H9 (cell line): ENCODE measurements around the gene XPC. TPM values are rescaled to one million over a fixed set of nuclear protein-coding genes. Genes with fewer than 3 reads are reported as not detected.

Source experiments
- DNase-seq: peaks from one replicate; pipeline ENCODE4 v3.0.0-alpha.2; 2017
- H2AFZ ChIP-seq: one replicate; pipeline ENCODE4 v1.6.1; 2013; ENCODE audit warnings: mild to moderate bottlenecking, low read length, control low read depth, moderate library complexity
- H2AK5ac ChIP-seq: 2 replicates; pipeline ENCODE4 v1.6.1; 2013; ENCODE audit warnings: low read length, control low read depth, mixed read lengths; ENCODE audit not compliant: insufficient read length
- H2BK120ac ChIP-seq: one replicate; pipeline ENCODE4 v1.6.1; 2013; ENCODE audit warnings: low read depth, mild to moderate bottlenecking, low read length, control low read depth, inconsistent platforms; ENCODE audit not compliant: poor library complexity, severe bottlenecking
- H2BK12ac ChIP-seq: 2 replicates; pipeline ENCODE4 v1.6.1; 2013; ENCODE audit warnings: low read length, control low read depth, mixed read lengths, low read depth; ENCODE audit not compliant: insufficient read length
- H2BK15ac ChIP-seq: 2 replicates; pipeline ENCODE4 v1.6.1; 2013; ENCODE audit warnings: low read depth, low read length, control low read depth
- H2BK20ac ChIP-seq: one replicate; pipeline ENCODE4 v1.6.1; 2013; ENCODE audit warnings: low read depth, mild to moderate bottlenecking, low read length, control low read depth, inconsistent platforms; ENCODE audit not compliant: poor library complexity, severe bottlenecking
- H2BK5ac ChIP-seq: 2 replicates; pipeline ENCODE4 v1.6.1; 2013; ENCODE audit warnings: low read length, control low read depth, mixed read lengths; ENCODE audit not compliant: insufficient read length
- H3K14ac ChIP-seq: 2 replicates; pipeline ENCODE4 v1.6.1; 2013; ENCODE audit warnings: low read length, control low read depth; ENCODE audit not compliant: insufficient read depth
- H3K18ac ChIP-seq: 2 replicates; pipeline ENCODE4 v1.6.1; 2013; ENCODE audit warnings: low read depth, mild to moderate bottlenecking, mixed read lengths, low read length, control low read depth; ENCODE audit not compliant: insufficient read length
- H3K23ac ChIP-seq: 2 replicates; pipeline ENCODE4 v1.6.1; 2013; ENCODE audit warnings: low read length, control low read depth, mixed read lengths, low read depth; ENCODE audit not compliant: insufficient read length
- H3K23me2 ChIP-seq: 2 replicates; pipeline ENCODE4 v1.6.1; 2013; ENCODE audit warnings: low read depth, mild to moderate bottlenecking, mixed read lengths, low read length, control low read depth; ENCODE audit not compliant: insufficient read length, poor library complexity, severe bottlenecking
- H3K27ac ChIP-seq: 2 replicates; pipeline ENCODE4 v1.5.1; 2013; ENCODE audit warnings: low read length, control low read depth, mixed read lengths, low read depth; ENCODE audit not compliant: insufficient read length
- H3K27me3 ChIP-seq: 2 replicates; pipeline ENCODE4 v1.6.1; 2013; ENCODE audit warnings: low read length, control low read depth, inconsistent platforms; ENCODE audit not compliant: insufficient read depth
- H3K4ac ChIP-seq: 2 replicates; pipeline ENCODE4 v1.6.1; 2013; ENCODE audit warnings: low read depth, mild to moderate bottlenecking, control low read depth, inconsistent platforms, low read length, moderate library complexity
- H3K4me1 ChIP-seq: 2 replicates; pipeline ENCODE4 v1.6.1; 2013; ENCODE audit warnings: low read length, control low read depth, inconsistent platforms; ENCODE audit not compliant: insufficient read depth
- H3K4me2 ChIP-seq: 2 replicates; pipeline ENCODE4 v1.6.1; 2013; ENCODE audit warnings: low read length, control low read depth, mixed read lengths; ENCODE audit not compliant: insufficient read length, insufficient read depth
- H3K56ac ChIP-seq: 2 replicates; pipeline ENCODE4 v1.6.1; 2013; ENCODE audit warnings: low read depth, mild to moderate bottlenecking, mixed read lengths, low read length, control low read depth; ENCODE audit not compliant: insufficient read length
- H3K79me1 ChIP-seq: 2 replicates; pipeline ENCODE4 v1.6.1; 2013; ENCODE audit warnings: low read depth, mild to moderate bottlenecking, moderate library complexity, low read length, control low read depth, inconsistent platforms; ENCODE audit not compliant: insufficient read depth, poor library complexity, severe bottlenecking
- H3K79me2 ChIP-seq: 2 replicates; pipeline ENCODE4 v1.6.1; 2013; ENCODE audit warnings: low read length, control low read depth, inconsistent platforms; ENCODE audit not compliant: insufficient read depth
- H3K9ac ChIP-seq: 2 replicates; pipeline ENCODE4 v1.6.1; 2013; ENCODE audit warnings: low read length, control low read depth, mixed read lengths; ENCODE audit not compliant: insufficient read length; ENCODE audit errors: extremely low read depth
- H3K9me3 ChIP-seq: one replicate; pipeline ENCODE4 v1.6.1; 2013; ENCODE audit warnings: low read depth, low read length, inconsistent platforms; ENCODE audit not compliant: control insufficient read depth
- H3T11ph ChIP-seq: one replicate; pipeline ENCODE4 v1.6.1; 2013; ENCODE audit warnings: mild to moderate bottlenecking, low read length, control low read depth, inconsistent platforms
- H4K20me1 ChIP-seq: one replicate; pipeline ENCODE4 v1.6.1; 2013; ENCODE audit not compliant: control insufficient read depth, insufficient read length, insufficient read depth
- H4K5ac ChIP-seq: 2 replicates; pipeline ENCODE4 v1.6.1; 2013; ENCODE audit warnings: low read depth, mild to moderate bottlenecking, mixed read lengths, low read length, control low read depth; ENCODE audit not compliant: insufficient read length
- H4K8ac ChIP-seq: replicated peaks from 2 replicates; pipeline ENCODE4 v1.6.1; 2013; ENCODE audit warnings: low read length, control low read depth, mixed read lengths, low read depth; ENCODE audit not compliant: insufficient read length
- H4K91ac ChIP-seq: 2 replicates; pipeline ENCODE4 v1.6.1; 2013; ENCODE audit warnings: low read depth, mild to moderate bottlenecking, moderate library complexity, mixed read lengths, low read length, control low read depth; ENCODE audit not compliant: insufficient read length
- H3K27ac Mint-ChIP-seq, 3 experiments: 2 replicates in 2 of 3; 3 replicates in 1 of 3; pipeline ENCODE4 v1.8.0; 2020 to 2021; ENCODE audit warnings: mixed read lengths in 3 of 3, mild to moderate bottlenecking in 1 of 3, moderate library complexity in 1 of 3
- H3K27me3 Mint-ChIP-seq: 2 replicates; pipeline ENCODE4 v1.8.0; 2021; ENCODE audit warnings: low read depth, mild to moderate bottlenecking, moderate library complexity, mixed read lengths
- H3K36me3 Mint-ChIP-seq, 3 experiments: 2 replicates in 2 of 3; 3 replicates in 1 of 3; pipeline ENCODE4 v1.8.0; 2020 to 2021; ENCODE audit warnings: low read depth in 3 of 3, mixed read lengths in 3 of 3; ENCODE audit not compliant: insufficient read depth in 1 of 3
- H3K4me1 Mint-ChIP-seq, 2 experiments: 2 replicates each; pipeline ENCODE4 v1.8.0; 2020; ENCODE audit warnings: mixed read lengths in 2 of 2
- H3K4me3 Mint-ChIP-seq, 2 experiments: 2 replicates in 1 of 2; 3 replicates in 1 of 2; pipeline ENCODE4 v1.8.0; 2020 to 2021; ENCODE audit warnings: mild to moderate bottlenecking in 2 of 2, mixed read lengths in 2 of 2, moderate library complexity in 1 of 2
- H3K9me3 Mint-ChIP-seq, 2 experiments: 2 replicates in 1 of 2; 3 replicates in 1 of 2; pipeline ENCODE4 v1.8.0; 2020; ENCODE audit warnings: mild to moderate bottlenecking in 2 of 2, mixed read lengths in 2 of 2, moderate library complexity in 1 of 2
- CTCF ChIP-seq: fragments of 200-600 bp; sonication (generic); conservative IDR thresholded peaks from 3 replicates; pipeline ENCODE4 v1.8.0; 2021; ENCODE audit warnings: antibody characterized with exemption, mild to moderate bottlenecking
- WGBS: extraction: QIAGEN DNeasy Blood & Tissue Kit; methylation state at CpG from one replicate; pipeline ENCODE4 v1.1.7; 2013; ENCODE audit warnings: missing lambda C conversion rate, low lambda C conversion rate, mixed read lengths; ENCODE audit not compliant: insufficient read length; ENCODE audit errors: extremely low coverage; 5-methylcytosine and 5-hydroxymethylcytosine counted together
- total RNA-seq: library from RNA; stranded (reverse); gene quantifications from 2 replicates; pipeline ENCODE4 v1.2.1, GENCODE V29; 2021

Gene XPC
- total RNA-seq, 1 experiment from 2014 or later: 30.3 TPM

GRCh38 chr3:14213066-14213774 is 34.8 kb upstream of the XPC start:
- Histone ChIP-seq H2BK15ac (no peak overlapping the region), H3K14ac (no peak overlapping the region), H3K4me1 (no peaks in the 10 kb centered on the region; the same call in 1 of the 2 replicates), H3K79me1 (no peaks in the 10 kb centered on the region), H3K27me3 (no peaks in the 10 kb centered on the region), H3K18ac (no peak overlapping the region), H3K79me2 (no peaks in the 10 kb centered on the region), H4K91ac (no peak overlapping the region), H2BK120ac (no peak overlapping the region), H2AFZ (no peak overlapping the region), H3K9ac (no peak overlapping the region), H4K20me1 (no peaks in the 10 kb centered on the region), H3K27ac (no peak overlapping the region), H2BK20ac (no peak overlapping the region), H3K4ac (no peak overlapping the region), H2BK5ac (no peak overlapping the region), H3T11ph (no peak overlapping the region), H3K9me3 (no peaks in the 10 kb centered on the region), H3K23ac (no peak overlapping the region), H2AK5ac (no peak overlapping the region), H2BK12ac (no peak overlapping the region), H4K8ac (no peak overlapping the region), H3K56ac (no peak overlapping the region), H4K5ac (no peak overlapping the region), H3K23me2 (peaks cover 4% of the 10 kb centered on the region), H3K4me2 (no peak overlapping the region)
- Mint-ChIP-seq H3K4me3 (no peak overlapping the region), H3K9me3 (peaks cover 2 to 3% of the 10 kb centered on the region in 2 experiments; a peak in 3 of 5 replicates), H3K27ac (no peak overlapping the region), H3K36me3 (no peaks in the 10 kb centered on the region; a peak in 1 of 7 replicates), H3K4me1 (peaks cover 9 to 10% of the 10 kb centered on the region in 2 experiments; a peak in 3 of 4 replicates), H3K27me3 (peaks cover 4% of the 10 kb centered on the region)
- no peak for TF ChIP-seq CTCF
- DNase-seq: no peak
- WGBS: no CpG with 5 or more reads among the region's 7 CpGs
